CD4-positive, alpha-beta T cell treated with Interleukin-2 at 100 ng/mL for 4 hours (primary cell): ENCODE results near the gene C1QB.

Source experiments
- DNase-seq: peaks from one replicate; pipeline ENCODE4 v3.0.0-alpha.2; 2020; ENCODE audit warnings: low spot score

Gene C1QB, protein sequence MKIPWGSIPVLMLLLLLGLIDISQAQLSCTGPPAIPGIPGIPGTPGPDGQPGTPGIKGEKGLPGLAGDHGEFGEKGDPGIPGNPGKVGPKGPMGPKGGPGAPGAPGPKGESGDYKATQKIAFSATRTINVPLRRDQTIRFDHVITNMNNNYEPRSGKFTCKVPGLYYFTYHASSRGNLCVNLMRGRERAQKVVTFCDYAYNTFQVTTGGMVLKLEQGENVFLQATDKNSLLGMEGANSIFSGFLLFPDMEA

DNA sequence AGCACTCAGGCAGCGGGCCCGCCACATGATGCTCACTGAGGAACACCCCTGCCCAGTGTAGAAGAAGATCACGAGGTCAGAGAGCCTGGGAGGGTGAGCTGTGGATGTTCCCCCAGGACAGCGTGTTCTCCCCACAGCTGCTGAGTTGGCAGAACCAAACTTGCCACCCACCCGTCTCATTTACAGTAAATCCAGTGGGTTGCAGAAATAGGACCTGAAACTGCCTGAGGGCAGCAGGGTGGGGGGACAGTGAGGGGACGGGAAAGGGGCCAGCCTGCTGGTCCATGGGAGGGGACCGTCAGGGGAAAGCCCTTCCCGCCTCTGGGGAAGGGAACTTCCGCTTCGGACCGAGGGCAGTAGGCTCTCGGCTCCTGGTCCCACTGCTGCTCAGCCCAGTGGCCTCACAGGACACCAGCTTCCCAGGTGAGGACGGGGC is at the start of gene C1QB:
C1QB (plus strand) TSS at position 356 of the 436 bp plus-strand sequence. CDS start 6,227 bp downstream, outside the sequence.
- DNase-seq: no peak

DNA sequence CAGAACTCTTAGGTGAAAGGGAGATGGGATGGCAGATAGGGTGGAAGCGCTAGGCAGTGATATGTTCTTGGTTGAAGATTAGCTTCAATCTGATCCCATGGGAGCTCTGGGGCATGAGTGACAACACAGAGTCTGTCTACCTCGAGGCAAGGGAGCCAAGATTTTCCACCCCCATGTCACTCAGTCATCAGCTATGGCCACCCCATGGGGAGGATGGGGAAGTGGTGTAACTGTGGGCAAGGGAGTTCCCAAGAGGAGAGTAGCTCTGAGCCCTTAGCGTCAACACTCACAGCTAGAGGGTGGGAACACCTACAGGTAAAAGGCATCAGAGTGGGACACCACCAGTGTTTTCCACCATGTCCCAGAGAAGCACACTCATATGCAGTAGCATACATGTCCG is 46.9 kb upstream of the C1QB start:
- no peak for DNase-seq

- DNase-seq: no peak
Observed at GRCh38 chr1:22607154-22607553, 45.9 kb upstream of the C1QB start.

- DNase-seq: no peak
Observed at GRCh38 chr1:22608361-22608760, 44.7 kb upstream of the C1QB start.

- DNase-seq: no peak
Observed at GRCh38 chr1:22609291-22609690, 43.7 kb upstream of the C1QB start.

- no peak for DNase-seq
Observed at GRCh38 chr1:22611530-22611947, 41.5 kb upstream of the C1QB start.

DNA sequence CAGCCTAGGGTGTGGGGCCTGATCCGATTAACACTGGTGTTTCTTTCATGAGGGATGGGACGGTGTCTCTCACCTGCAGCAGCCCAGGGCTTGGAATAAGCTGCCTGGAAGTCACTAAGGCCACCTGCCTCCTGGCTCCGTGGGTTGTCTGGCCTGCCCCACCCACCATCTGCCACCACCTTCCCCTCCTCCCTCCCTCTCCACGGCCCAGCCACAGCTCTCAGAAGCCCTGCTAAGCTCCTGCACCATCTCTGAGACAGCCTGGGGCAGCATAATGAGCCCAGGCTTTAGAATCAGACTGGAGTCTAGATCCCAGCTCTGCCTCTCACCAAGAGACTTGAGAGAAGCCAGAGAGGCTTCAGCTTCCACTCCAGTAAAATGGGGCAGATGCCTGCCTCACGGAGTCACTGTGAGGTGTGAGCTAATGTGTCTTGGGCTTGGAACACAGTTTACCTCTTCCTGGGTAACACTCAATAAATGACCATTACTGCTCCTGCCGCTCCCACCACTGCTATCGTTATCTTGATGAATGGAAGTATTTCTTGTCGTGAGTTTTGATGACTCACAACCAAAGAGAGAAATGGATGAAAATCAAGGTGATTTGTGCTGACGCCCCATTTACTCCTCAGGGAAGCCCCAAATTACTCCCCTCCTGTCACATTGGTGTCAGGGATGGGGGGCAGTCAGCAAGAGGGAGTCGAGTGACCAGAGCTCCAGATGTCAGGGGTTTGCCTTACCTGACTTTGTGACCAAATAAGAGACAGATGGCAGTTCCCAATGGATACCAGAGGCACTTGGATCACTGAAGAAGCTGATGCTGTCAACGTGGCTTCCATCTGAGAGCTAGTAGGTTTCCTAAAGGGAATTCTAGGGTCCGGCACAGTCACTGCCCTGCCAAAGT is 40.1 kb upstream of the C1QB start:
- DNase-seq: no peak

GRCh38 chr1:22613572-22613918 is 39.5 kb upstream of the C1QB start:
- DNase-seq: no peak

- no peak for DNase-seq
Observed at GRCh38 chr1:22613951-22614350, 39.1 kb upstream of the C1QB start.

- DNase-seq: no peak
Observed at GRCh38 chr1:22615886-22616285, 37.1 kb upstream of the C1QB start.

- DNase-seq: no peak
Observed at GRCh38 chr1:22616571-22616970, 36.5 kb upstream of the C1QB start.

DNA sequence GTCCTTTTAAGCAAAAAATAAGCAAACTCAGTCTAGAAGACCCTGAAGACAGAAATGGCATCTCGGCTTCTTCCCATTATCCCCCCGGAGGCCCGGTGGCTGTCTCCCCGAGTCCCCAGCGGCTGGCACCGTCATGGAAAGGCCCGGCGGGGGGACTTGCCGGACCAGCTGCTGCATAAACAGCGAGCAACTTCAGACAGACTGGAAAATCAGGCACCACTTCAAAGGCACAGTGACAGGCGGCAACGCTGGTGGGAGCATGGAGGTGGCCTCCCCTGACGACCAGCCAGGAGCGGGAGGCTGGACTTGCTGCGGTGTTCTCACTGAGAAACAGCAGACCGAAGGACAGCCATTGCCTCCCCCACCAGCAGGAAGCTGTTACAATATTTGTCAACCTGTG is 35.0 kb upstream of the C1QB start:
- DNase-seq: no peak

- no peak for DNase-seq
Observed at GRCh38 chr1:22619252-22619651, 33.8 kb upstream of the C1QB start.

DNA sequence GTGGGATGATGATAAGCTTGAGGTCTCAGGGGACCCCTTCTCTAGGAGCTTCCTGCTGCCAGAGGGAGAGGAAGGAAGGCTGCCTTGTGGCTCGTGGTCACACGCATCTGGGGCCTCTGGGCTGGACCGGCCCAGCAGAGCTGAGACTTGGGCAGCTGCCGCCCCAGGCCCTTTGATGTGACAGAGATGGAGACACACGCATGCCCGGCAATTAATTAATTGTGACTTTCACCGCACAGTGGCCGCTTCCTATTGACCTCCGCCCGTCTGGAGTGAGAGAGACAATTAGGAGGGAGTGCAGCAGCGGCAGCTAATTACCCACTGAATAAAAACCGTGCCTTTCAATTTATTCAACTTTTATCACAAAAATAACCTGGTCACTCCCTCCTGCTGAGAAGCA is 33.2 kb upstream of the C1QB start:
- no peak for DNase-seq

DNA sequence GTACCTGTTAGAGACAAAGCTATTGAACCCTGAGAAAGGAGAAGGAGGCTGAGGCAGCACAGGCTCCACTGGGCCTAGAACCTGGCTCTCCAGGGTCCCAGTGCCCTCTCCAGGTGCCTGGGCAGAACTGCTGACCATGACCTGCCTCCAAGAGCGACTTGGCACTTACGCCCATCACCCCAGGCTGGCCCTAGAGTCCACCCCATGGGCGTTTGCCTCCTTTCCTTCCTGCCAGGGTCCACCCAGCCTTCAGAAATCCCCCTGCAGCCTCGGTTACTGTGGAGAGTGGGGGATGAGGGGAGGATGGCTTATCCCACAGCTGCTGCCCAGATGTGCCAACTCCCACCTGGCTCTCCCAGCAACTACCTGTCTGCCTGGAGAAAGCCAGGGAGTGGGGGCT is 31.3 kb upstream of the C1QB start:
- DNase-seq: no peak

DNA sequence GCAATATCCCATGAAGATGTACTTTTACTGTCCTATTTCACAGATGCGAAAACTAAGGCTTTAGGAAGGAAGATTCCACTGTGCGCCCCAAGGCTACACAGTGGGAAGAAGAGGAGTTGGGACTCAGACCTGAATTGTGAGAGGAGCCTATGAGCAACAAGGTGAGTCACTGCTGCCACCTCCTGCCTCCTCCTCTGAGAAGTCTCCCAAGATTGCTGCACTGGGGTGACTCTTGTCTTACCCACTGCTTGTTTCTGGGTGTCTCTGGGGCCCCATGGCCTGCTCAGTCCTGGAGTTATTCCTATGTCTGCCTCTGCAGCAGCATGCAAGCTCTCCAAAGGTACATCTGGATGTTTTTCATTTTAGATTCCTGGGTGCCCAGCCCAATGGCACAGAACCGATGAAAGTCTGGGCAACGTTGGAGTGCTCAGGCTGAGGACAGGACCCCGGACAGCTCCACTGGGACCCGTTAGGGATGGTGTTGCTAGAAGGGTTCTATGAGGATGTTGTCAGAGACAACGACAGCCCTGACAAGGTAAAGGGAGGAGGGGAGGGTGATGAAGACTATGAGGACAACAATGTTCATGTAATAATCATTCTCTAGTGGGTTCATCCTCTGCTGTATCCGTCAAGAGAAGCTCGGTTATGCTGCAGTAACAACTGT is 27.6 kb upstream of the C1QB start:
- no peak for DNase-seq

DNA sequence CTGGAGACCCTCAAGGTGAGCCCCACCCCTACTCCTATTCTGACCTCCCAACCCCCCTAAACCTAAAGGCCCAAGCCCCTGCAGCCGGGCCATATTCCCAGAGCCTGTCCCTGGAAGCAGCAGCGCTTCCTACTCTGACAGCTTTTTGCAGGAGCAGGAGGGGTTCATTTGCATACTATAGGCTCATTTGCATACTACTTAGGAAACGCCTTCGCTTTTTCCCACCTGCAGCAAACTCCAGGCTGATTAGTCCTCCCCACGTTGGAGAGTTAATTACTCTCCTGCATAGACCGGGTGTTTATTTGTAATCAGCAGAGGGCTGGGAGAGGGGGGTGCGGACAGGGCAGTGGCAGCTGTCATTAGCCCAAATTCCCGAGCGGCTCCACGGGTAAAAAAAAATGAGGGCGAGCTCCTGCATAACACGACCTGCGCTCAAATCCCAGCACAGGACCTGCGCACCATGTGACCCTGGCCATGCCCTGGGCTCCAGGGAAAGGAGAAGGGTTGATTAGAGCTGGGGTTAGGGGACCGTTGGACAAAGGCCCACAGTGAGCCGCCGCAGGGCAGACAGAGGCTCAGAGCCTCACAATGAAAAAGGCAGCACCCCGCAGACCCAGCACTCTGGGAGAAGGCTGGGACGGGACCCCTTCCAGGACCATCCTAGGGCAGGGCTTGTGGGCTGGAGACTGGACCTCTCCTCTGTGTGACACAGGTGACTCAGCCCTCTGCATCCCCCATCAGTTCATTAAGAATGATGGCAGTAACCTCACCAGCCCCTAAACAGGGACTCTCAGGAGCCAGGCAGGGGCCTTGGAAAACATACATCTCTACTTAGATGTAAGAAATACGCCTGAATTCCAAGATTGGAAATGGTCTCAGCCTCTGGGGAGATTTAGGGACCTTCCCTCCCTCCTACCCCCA is 26.5 kb upstream of the C1QB start:
- no peak for DNase-seq

DNA sequence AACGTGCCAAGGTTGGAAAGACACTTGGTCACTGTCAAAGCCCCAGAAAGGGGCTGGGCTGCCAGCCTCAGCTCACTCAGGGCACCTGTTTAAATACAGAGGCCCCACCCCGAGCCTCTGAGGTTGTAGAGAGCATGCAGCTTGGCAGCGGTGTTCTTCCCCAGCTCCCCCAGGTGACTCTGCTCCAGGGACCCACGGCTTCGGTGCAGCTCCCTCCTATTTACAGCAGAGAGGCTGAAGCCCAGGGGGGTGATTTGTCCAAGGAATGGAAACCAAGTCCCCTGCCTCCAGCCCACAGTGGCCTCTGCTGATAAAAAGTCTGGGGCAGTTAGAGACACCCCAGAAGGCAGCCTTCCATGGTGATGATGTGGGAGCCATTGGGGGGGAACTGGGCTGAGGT is 25.7 kb upstream of the C1QB start:
- no peak for DNase-seq

DNA sequence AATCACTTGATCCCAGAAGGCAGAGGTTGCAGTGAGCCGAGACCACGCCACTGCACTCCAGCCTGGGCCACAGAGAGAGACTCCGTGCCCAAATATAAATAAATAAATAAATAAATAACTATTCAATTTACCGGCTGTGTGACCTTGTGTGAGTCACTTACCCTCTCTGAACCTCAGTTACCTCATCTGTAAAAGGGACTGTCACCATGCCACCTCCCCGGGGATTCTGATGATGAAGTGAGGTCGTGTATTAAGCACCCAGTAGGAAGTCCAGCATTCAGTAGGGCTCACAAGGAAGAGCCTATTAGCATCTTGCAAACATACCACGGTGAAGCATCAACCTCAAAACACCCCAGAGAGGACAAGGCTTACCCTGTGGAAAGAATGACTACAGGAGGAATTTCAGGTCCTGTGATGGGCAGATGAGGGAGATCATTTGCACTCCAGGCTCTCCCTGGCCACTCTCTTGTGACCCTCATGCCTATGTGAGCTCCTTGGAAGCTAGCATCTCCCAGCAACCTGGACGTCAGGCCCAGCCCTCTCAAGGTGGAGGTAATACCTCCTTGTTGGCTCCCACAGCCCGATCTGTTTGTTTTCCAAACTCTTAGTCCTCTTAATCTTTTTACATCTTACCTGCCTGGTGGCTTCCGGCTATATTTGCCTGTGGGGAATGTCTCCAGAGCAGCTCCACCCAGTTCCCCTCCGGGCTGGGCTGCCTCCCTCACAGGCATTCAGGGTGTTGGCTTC is 24.2 kb upstream of the C1QB start:
- no peak for DNase-seq

DNA sequence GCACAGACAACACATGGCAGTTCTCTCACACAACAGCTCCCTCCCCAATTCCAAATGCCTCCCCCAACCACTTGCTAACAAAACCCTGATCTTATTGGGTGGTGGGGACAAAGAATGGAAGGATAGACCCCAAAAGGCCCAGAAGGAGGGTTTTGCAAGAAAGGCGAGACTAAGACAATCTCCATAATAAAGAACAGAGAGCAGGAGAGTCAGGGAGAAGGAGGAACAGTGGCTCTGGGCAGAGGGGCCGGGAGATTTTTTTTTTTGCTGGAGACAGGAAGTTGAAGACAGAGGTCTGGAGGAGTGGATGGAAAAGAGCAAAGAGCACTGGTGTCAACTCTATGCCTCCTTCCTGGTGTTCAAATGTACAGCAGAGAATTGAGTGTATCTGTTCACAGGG is 23.1 kb upstream of the C1QB start:
- DNase-seq: no peak
